BJ (cell line): ENCODE data around the gene NAIF1. TPM values are rescaled to one million over a fixed set of nuclear protein-coding genes. Genes with fewer than 3 reads are reported as not detected.
"Not testable (repeated sequence)": the region's sequence is repeated elsewhere in the genome, so short reads cannot be mapped to it uniquely, and the experiment has no call there.

Experiments
- CTCF ChIA-PET: fragments of 350-600 bp; formaldehyde crosslinking; extraction: SDS; loops from one replicate; lab custom pipeline; 2021; ENCODE audit warnings: antibody characterized with exemption, inconsistent platforms; lab: Yijun Ruan, JAX
- POLR2A ChIA-PET: fragments of 300-600 bp; sonication (Branson Sonifier 250); formaldehyde crosslinking; extraction: SDS; loops from one replicate; lab custom pipeline; 2021; ENCODE audit warnings: antibody characterized with exemption; lab: Charles Lee
- DNase-seq: peaks from one replicate; pipeline ENCODE4 v3.0.0-alpha.2; 2011; ENCODE audit warnings: low read depth
- H3K27me3 ChIP-seq: 2 replicates; pipeline ENCODE4 v1.6.0; 2011; ENCODE audit warnings: low read length; ENCODE audit not compliant: control insufficient read depth, insufficient read depth
- H3K36me3 ChIP-seq: 2 replicates; pipeline ENCODE4 v1.5.1; 2011; ENCODE audit warnings: low read length; ENCODE audit not compliant: control insufficient read depth, insufficient read depth
- H3K4me3 ChIP-seq: 2 replicates; pipeline ENCODE4 v1.5.1; 2011; ENCODE audit warnings: low read depth, mild to moderate bottlenecking, control low read depth, low read length
- polyA plus RNA-seq: library from polyadenylated mRNA; depleted of rRNA; stranded (reverse); fragments of >200 nt; gene quantifications from 2 replicates; pipeline ENCODE4 v1.2.3, GENCODE V29; 2011
- TF ChIP-seq, protein P1 (sequence below): IDR thresholded peaks from 2 replicates; pipeline ENCODE4 v1.5.1; 2011; ENCODE audit warnings: low read depth, mild to moderate bottlenecking, control low read depth, inconsistent platforms, low read length, moderate library complexity; ENCODE audit not compliant: insufficient read depth

NAIF1 gene
- polyA plus RNA-seq, 1 experiment, result 10.6 TPM

DNA sequence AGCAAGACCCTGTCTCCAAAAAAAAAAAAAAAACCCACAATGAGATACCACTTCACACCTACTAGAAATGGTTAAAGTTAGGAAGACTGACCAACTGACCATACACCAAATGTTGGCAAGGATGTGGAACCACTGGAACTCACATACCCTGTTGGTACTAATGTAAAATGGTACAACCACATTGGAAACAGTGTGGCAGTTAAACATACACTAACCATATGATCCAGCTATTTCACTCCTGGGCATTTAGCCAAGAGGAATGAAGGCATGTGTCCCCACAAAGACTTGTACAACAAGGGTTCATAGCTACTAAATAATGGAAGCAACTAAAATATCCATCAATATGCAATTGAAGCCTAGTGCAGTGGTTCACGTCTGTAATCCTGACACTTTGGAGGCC, 21.3 kb downstream of the NAIF1 start:
- POLR2A ChIA-PET, result no interaction called here
- H3K4me3 ChIP-seq, result no peak overlapping the region
- no peak for DNase-seq
- no peaks in the 10 kb centered on the region for H3K36me3 ChIP-seq
- CTCF ChIA-PET, result interaction anchor here (0.6 to 4.6 kb wide), 5 partner anchors 9 to 102 kb away, joined by 3 to 24 read pairs (median 4); no protein-coding TSS in a partner anchor
- H3K27me3 ChIP-seq, result no peaks in the 10 kb centered on the region; the same call in 1 of the 2 replicates
- TF ChIP-seq, protein P1, sequence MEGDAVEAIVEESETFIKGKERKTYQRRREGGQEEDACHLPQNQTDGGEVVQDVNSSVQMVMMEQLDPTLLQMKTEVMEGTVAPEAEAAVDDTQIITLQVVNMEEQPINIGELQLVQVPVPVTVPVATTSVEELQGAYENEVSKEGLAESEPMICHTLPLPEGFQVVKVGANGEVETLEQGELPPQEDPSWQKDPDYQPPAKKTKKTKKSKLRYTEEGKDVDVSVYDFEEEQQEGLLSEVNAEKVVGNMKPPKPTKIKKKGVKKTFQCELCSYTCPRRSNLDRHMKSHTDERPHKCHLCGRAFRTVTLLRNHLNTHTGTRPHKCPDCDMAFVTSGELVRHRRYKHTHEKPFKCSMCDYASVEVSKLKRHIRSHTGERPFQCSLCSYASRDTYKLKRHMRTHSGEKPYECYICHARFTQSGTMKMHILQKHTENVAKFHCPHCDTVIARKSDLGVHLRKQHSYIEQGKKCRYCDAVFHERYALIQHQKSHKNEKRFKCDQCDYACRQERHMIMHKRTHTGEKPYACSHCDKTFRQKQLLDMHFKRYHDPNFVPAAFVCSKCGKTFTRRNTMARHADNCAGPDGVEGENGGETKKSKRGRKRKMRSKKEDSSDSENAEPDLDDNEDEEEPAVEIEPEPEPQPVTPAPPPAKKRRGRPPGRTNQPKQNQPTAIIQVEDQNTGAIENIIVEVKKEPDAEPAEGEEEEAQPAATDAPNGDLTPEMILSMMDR, result no peak

DNA sequence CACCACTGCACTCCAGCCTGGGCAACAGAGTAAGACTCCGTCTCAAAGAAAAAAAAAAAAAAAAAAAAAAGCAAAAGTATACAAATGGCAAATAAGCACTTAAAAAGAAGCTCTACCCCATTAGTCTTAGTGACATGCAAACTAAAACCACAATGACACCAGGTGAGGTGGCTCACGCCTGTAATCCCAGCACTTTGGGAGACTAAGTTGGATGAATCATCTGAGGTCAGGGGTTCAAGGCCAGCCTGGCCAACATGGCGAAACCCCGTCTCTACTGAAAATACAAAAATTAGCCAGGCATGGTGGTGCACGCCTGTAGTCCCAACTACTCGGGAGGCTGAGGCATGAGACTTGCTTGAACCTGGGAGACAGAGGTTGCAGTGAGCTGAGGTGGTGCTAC, 21.7 kb downstream of the NAIF1 start:
- H3K36me3 ChIP-seq, H3K4me3 ChIP-seq, H3K27me3 ChIP-seq, POLR2A ChIA-PET, DNase-seq: not testable (repeated sequence)
- CTCF ChIA-PET, result interaction anchor here (0.6 to 20.8 kb wide), 4 partner anchors 9 to 101 kb away, joined by 3 to 342 read pairs (median 14); no protein-coding TSS in a partner anchor

DNA sequence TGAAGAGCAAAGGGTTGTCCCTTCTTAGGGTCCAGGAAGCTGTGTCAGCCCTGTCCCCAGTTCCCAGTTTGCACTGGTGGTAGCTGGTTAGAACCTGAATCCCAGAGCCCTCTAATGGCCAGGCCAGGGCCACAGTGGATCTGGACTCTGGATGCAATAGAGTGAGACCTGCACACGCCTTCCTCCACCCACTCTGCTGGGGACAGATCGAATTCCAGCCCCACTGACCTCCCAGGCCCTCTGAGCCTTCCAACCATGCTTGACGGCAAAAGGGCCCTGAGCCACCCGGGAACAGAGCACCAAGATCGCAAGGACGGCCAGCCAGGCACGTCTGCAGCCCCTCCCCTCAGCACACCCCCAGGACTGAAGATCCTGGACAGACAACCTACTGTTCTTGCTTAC, 23.7 kb downstream of the NAIF1 start:
- DNase-seq, result no peak
- no peaks in the 10 kb centered on the region; the same call in 1 of the 2 replicates for H3K27me3 ChIP-seq
- TF ChIP-seq, protein P1, result no peak
- ChIA-PET POLR2A (no interaction called here), CTCF (interaction anchor here (1.0 to 20.8 kb wide), 4 partner anchors 8 to 99 kb away, joined by 3 to 342 read pairs (median 14); no protein-coding TSS in a partner anchor)
- no peak overlapping the region for H3K4me3 ChIP-seq
- no peaks in the 10 kb centered on the region for H3K36me3 ChIP-seq

DNA sequence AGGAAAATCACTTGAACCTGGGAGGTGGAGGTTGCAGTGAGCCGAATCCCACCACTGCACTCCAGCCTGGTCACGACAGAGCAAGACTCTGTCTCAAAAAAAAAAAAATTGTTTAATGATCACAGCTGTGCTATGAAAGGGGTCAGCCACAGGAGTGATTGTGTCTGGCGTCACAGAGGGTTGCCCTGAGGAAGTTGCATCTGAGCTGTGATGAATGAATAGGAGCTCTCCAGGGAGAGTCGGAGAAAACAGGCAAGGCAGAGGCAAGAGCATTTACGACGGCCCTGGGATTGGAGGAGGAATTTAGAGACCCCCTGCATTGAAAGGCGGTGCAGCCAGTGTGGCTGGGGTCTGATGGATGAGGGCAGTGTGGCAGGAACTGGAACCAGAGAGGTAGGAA, 25.1 kb downstream of the NAIF1 start:
- Histone ChIP-seq H3K36me3 (no peaks in the 10 kb centered on the region), H3K4me3 (no peak overlapping the region), H3K27me3 (no peaks in the 10 kb centered on the region; the same call in 1 of the 2 replicates)
- POLR2A ChIA-PET, result no interaction called here
- CTCF ChIA-PET, result interaction anchor here (20.8 kb wide), 1 partner anchor 98 kb away, joined by 342 read pairs; no protein-coding TSS in a partner anchor
- TF ChIP-seq, protein P1, result no peak
- DNase-seq, result no peak

DNA sequence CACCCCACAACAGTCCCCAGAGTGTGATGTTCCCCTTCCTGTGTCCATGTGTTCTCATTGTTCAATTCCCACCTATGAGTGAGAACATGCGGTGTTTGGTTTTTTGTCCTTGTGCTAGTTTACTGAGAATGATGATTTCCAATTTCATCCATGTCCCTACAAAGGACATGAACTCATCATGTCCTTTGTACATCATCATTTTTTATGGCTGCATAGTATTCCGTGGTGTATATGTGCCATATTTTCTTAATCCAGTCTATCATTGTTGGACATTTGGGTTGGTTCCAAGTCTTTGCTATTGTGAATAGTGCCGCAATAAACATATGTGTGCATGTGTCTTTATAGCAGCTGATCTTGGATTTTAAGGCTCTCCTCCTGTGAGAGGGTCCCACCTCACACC, 26.3 kb downstream of the NAIF1 start:
- H3K4me3 ChIP-seq, POLR2A ChIA-PET, H3K27me3 ChIP-seq, DNase-seq, H3K36me3 ChIP-seq: not testable (repeated sequence)
- CTCF ChIA-PET, result interaction anchor here (20.8 kb wide), 1 partner anchor 96 kb away, joined by 342 read pairs; no protein-coding TSS in a partner anchor

DNA sequence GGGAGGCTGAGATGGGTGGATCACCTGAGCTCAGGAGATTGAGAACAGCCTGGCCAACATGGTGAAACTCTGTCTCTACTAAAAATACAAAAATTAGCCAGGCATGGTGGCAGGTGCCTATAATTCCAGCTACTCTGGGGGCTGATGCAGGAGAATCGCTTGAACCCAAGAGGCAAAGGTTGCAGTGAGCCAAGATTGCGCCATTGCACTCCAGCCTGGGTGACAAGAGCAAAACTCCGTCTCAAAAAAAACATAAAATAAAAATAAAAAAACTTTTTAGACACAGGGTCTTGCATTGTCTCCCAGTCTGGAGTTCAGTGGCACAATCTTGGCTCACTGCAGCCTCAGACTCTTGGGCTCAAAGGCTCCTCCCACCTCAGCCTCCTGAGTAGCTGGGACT, 30.6 kb downstream of the NAIF1 start:
- POLR2A ChIA-PET, result not testable (repeated sequence)
- CTCF ChIA-PET, result interaction anchor here (1.3 to 20.8 kb wide), 6 partner anchors 8 to 92 kb away, joined by 5 to 342 read pairs (median 26); no protein-coding TSS in a partner anchor

More for the DNA sequence above, 30.6 kb downstream of the NAIF1 start:
- not testable (repeated sequence) for H3K36me3 ChIP-seq, H3K27me3 ChIP-seq, H3K4me3 ChIP-seq, DNase-seq
